ENCODE data around the gene P4HB. TPM values are rescaled to one million over a fixed set of nuclear protein-coding genes. Genes with fewer than 3 reads are reported as not detected.
A peak's percentile ranks its signal among the peaks of the same experiment; 100 is the strongest.
"Not testable (repeated sequence)": the region's sequence is repeated elsewhere in the genome, so short reads cannot be mapped to it uniquely, and the experiment has no call there.

P4HB gene
- total RNA-seq, 3 donors from 2014 or later = 374 to 475 (median 466) TPM

GRCh38 chr17:81840826-81841778 is 19.2 kb downstream of the P4HB start:
- H3K9me3 ChIP-seq = no peaks in the 10 kb centered on the region
- H3K4me1 ChIP-seq = peaks cover 0 to 4% of the 10 kb centered on the region in 2 donors
- H3K36me3 ChIP-seq = no peaks in the 10 kb centered on the region
- H3K27me3 ChIP-seq = no peaks in the 10 kb centered on the region
- intact Hi-C loops (cut with DNase I; ENCODE audit: low total_unique reads) = no loop called here
- peak in 1 of 3 donors; percentile 37 for TF ChIP-seq POLR2AphosphoS5 (IDR thresholded peaks at IDR 0.05)
- TF ChIP-seq POLR2A (IDR thresholded peaks at IDR 0.05) = no peak
- TF ChIP-seq CTCF (IDR thresholded peaks at IDR 0.05) = no peak
- DNase-seq (ENCODE audit: low spot score in 2 of 2) = peak; percentile 83 to 87
- H3K27ac ChIP-seq = peak overlapping the region; percentile 83 to 90
- peak overlapping the region in 2 of 3 donors; percentile 20 to 47 for H3K4me3 ChIP-seq

- H3K27me3 ChIP-seq; H3K9me3 ChIP-seq; H3K4me3 ChIP-seq; intact Hi-C loops (cut with DNase I; ENCODE audit: low total_unique reads); H3K36me3 ChIP-seq; DNase-seq (ENCODE audit: low spot score in 2 of 2); H3K4me1 ChIP-seq: not testable (repeated sequence)
- peak overlapping the region; percentile 83 to 90 for H3K27ac ChIP-seq
Observed at GRCh38 chr17:81840059-81840458, 20.3 kb downstream of the P4HB start.

GRCh38 chr17:81839301-81839700 is 21.0 kb downstream of the P4HB start:
- H3K4me3 ChIP-seq = no peak overlapping the region
- no peaks in the 10 kb centered on the region for H3K9me3 ChIP-seq
- H3K27ac ChIP-seq = peak overlapping the region in 1 of 2 donors; percentile 14
- intact Hi-C loops (cut with DNase I; ENCODE audit: low total_unique reads) = no loop called here
- TF ChIP-seq POLR2A (IDR thresholded peaks at IDR 0.05) (no peak), POLR2AphosphoS5 (IDR thresholded peaks at IDR 0.05) (no peak), CTCF (IDR thresholded peaks at IDR 0.05) (no peak)
- H3K27me3 ChIP-seq = no peaks in the 10 kb centered on the region
- peaks cover 0 to 4% of the 10 kb centered on the region in 2 donors for H3K4me1 ChIP-seq
- no peak for DNase-seq (ENCODE audit: low spot score in 2 of 2)
- no peaks in the 10 kb centered on the region for H3K36me3 ChIP-seq

- H3K36me3 ChIP-seq = no peaks in the 10 kb centered on the region
- no peak for TF ChIP-seq POLR2A (IDR thresholded peaks at IDR 0.05)
- intact Hi-C loops (cut with DNase I; ENCODE audit: low total_unique reads) = no loop called here
Observed at GRCh38 chr17:81838753-81839255, 21.5 kb downstream of the P4HB start.

GRCh38 chr17:81837641-81838040 is 22.7 kb downstream of the P4HB start:
- Histone ChIP-seq H3K9me3 (no peaks in the 10 kb centered on the region), H3K4me3 (no peak overlapping the region), H3K27ac (no peak overlapping the region), H3K27me3 (no peaks in the 10 kb centered on the region), H3K4me1 (peaks cover 5 to 8% of the 10 kb centered on the region in 2 donors), H3K36me3 (no peaks in the 10 kb centered on the region)
- intact Hi-C loops (cut with DNase I; ENCODE audit: low total_unique reads) = no loop called here
- TF ChIP-seq POLR2AphosphoS5 (IDR thresholded peaks at IDR 0.05) (no peak), CTCF (IDR thresholded peaks at IDR 0.05) (no peak), POLR2A (IDR thresholded peaks at IDR 0.05) (no peak)
- no peak for DNase-seq (ENCODE audit: low spot score in 2 of 2)

More at GRCh38 chr17:81838753-81839255, 21.5 kb downstream of the P4HB start:
- peaks cover 3 to 4% of the 10 kb centered on the region in 2 donors for H3K4me1 ChIP-seq
- no peak for DNase-seq (ENCODE audit: low spot score in 2 of 2)
- H3K9me3 ChIP-seq = no peaks in the 10 kb centered on the region
- no peak overlapping the region for H3K4me3 ChIP-seq
- H3K27ac ChIP-seq = peak overlapping the region in 1 of 2 donors; percentile 14
- no peaks in the 10 kb centered on the region for H3K27me3 ChIP-seq

- peak within 1 kb of the TSS; percentile 94 to 97 for H3K27ac ChIP-seq
- peak within 1 kb of the TSS; percentile 59 to 97 (median 82) for H3K4me3 ChIP-seq
- no peaks in the 10 kb centered on the region for H3K36me3 ChIP-seq
- no peak for TF ChIP-seq POLR2AphosphoS5 (IDR thresholded peaks at IDR 0.05)
- TF ChIP-seq POLR2A (IDR thresholded peaks at IDR 0.05) = no peak
- no peak for TF ChIP-seq CTCF (IDR thresholded peaks at IDR 0.05)
- H3K4me1 ChIP-seq = peaks cover 4 to 16% of the 10 kb centered on the region in 2 donors
- intact Hi-C loops (cut with DNase I; ENCODE audit: low total_unique reads) = no loop called here
- H3K27me3 ChIP-seq = no peaks in the 10 kb centered on the region
- no peak for DNase-seq (ENCODE audit: low spot score in 2 of 2)
- no peaks in the 10 kb centered on the region for H3K9me3 ChIP-seq
Observed at GRCh38 chr17:81834831-81835267, 25.5 kb downstream of the P4HB start, which contains the start of gene PPP1R27. Gene PPP1R27 (minus strand): TSS chr17:81835050. CDS start chr17:81834953, 97 bp downstream.

Data from breast epithelium (tissue), 4 donors.